B cell (primary cell): ENCODE results near the gene DOCK4. TPM values are rescaled to one million over a fixed set of nuclear protein-coding genes. Genes with fewer than 3 reads are reported as not detected.

Experiments used
- ATAC-seq: fragments of 200-7000 bp; cut with Tn5 transposase; one replicate; pipeline ENCODE4 v1.10.0; 2021; ENCODE audit warnings: low read depth, mild to moderate bottlenecking, moderate number of reproducible peaks, moderate library complexity
- CTCF ChIA-PET: fragments of 350-600 bp; sonication (Branson Sonifier 250); formaldehyde crosslinking; loops from one replicate; lab custom pipeline; 2021; ENCODE audit warnings: antibody characterized with exemption, inconsistent platforms; lab: Charles Lee
- POLR2A ChIA-PET: fragments of 350-600 bp; sonication (Branson Sonifier 250); formaldehyde crosslinking; loops from one replicate; lab custom pipeline; 2021; ENCODE audit warnings: antibody characterized with exemption; lab: Charles Lee
- DNase-seq: peaks from one replicate; pipeline ENCODE4 v3.0.0; 2013
- H2AFZ ChIP-seq: 2 replicates; pipeline ENCODE4 v1.6.1; 2012; ENCODE audit warnings: mild to moderate bottlenecking, low read depth, low read length; ENCODE audit not compliant: insufficient read depth, poor library complexity, severe bottlenecking
- H3K27ac ChIP-seq, 2 donors: 1 replicate in 1 of 2; 2 replicates in 1 of 2; pipeline ENCODE4 v1.5.1; 2012 to 2013; ENCODE audit warnings: low read length in 2 of 2, mild to moderate bottlenecking in 2 of 2, moderate library complexity in 1 of 2
- H3K27me3 ChIP-seq, 4 experiments: fragments of 200-600 bp in 1 of 4; sonication (generic) in 1 of 4; replicated peaks in 1 of 4; 1 replicate in 2 of 4; 2 replicates in 2 of 4; pipeline versions ENCODE4 v1.6.1 to v1.7.0; 2013 to 2016; ENCODE audit warnings: low read length in 3 of 4, mild to moderate bottlenecking in 2 of 4, mixed read lengths in 1 of 4, moderate library complexity in 1 of 4; ENCODE audit not compliant: insufficient read depth in 4 of 4, control insufficient read depth in 3 of 4; ENCODE audit errors: control extremely low read depth in 1 of 4
- H3K36me3 ChIP-seq, 2 experiments: replicated peaks in 1 of 2; 1 replicate in 1 of 2; 2 replicates in 1 of 2; pipeline versions ENCODE4 v1.6.1 to v1.7.1; 2013; ENCODE audit warnings: low read length in 1 of 2; ENCODE audit not compliant: insufficient read depth in 2 of 2, control insufficient read depth in 1 of 2; ENCODE audit errors: control extremely low read depth in 1 of 2, extremely low read depth in 1 of 2
- H3K4me1 ChIP-seq, 2 donors: fragments of 200-600 bp in 1 of 2; sonication (generic) in 1 of 2; 1 replicate in 1 of 2; 2 replicates in 1 of 2; pipeline versions ENCODE4 v1.5.1 to v1.6.1; 2013 to 2017; ENCODE audit warnings: low read length in 2 of 2; ENCODE audit not compliant: control insufficient read depth in 2 of 2, insufficient read depth in 2 of 2
- H3K4me2 ChIP-seq: replicated peaks from 2 replicates; pipeline ENCODE3; 2012; ENCODE audit warnings: mild to moderate bottlenecking, low read depth, low read length; ENCODE audit not compliant: poor library complexity, severe bottlenecking
- H3K4me3 ChIP-seq, 5 experiments: fragments of 200-600 bp in 1 of 5; sonication (generic) in 1 of 5; 1 replicate in 3 of 5; 2 replicates in 2 of 5; pipeline versions ENCODE4 v1.5.1 to v1.7.0; 2011 to 2016; ENCODE audit warnings: low read length in 4 of 5, mild to moderate bottlenecking in 4 of 5, low read depth in 2 of 5, control low read depth in 1 of 5, moderate library complexity in 1 of 5; ENCODE audit not compliant: insufficient read depth in 1 of 5; ENCODE audit errors: control extremely low read depth in 1 of 5, extremely low read depth in 1 of 5
- H3K79me2 ChIP-seq: fragments of 200-600 bp; sonication (generic); one replicate; pipeline ENCODE4 v1.6.0; 2016; ENCODE audit warnings: low read length; ENCODE audit not compliant: control insufficient read depth, insufficient read depth
- H3K9ac ChIP-seq: fragments of 200-600 bp; sonication (generic); 2 replicates; pipeline ENCODE4 v1.6.1; 2017; ENCODE audit warnings: mild to moderate bottlenecking, low read length, moderate library complexity
- H3K9me3 ChIP-seq, 3 donors: one replicate each; pipeline versions ENCODE4 v1.6.1 to v1.7.1; 2013; ENCODE audit warnings: low read length in 2 of 3; ENCODE audit not compliant: control insufficient read depth in 2 of 3, insufficient read depth in 1 of 3; ENCODE audit errors: control extremely low read depth in 1 of 3
- H4K20me1 ChIP-seq: 2 replicates; pipeline ENCODE4 v1.6.0; 2012; ENCODE audit warnings: mild to moderate bottlenecking, low read length; ENCODE audit not compliant: insufficient read depth, control insufficient read depth, poor library complexity, severe bottlenecking
- H3K27ac Mint-ChIP-seq: one replicate; pipeline ENCODE4 v1.8.0; 2021; ENCODE audit warnings: mixed read lengths
- H3K27me3 Mint-ChIP-seq: one replicate; pipeline ENCODE4 v1.8.0; 2021; ENCODE audit warnings: mixed read lengths
- H3K4me1 Mint-ChIP-seq: one replicate; pipeline ENCODE4 v1.8.0; 2021; ENCODE audit warnings: mixed read lengths
- H3K4me3 Mint-ChIP-seq: one replicate; pipeline ENCODE4 v1.8.0; 2021; ENCODE audit warnings: mixed read lengths
- H3K9me3 Mint-ChIP-seq: one replicate; pipeline ENCODE4 v1.8.0; 2022; ENCODE audit warnings: mixed read lengths; ENCODE audit not compliant: insufficient read depth
- CTCF ChIP-seq: fragments of 200-600 bp; IDR thresholded peaks from one replicate; pipeline ENCODE4 v1.8.0; 2022; ENCODE audit warnings: antibody characterized with exemption, mild to moderate bottlenecking
- EZH2 ChIP-seq: IDR thresholded peaks from 2 replicates; pipeline ENCODE4 v1.6.1; 2012; ENCODE audit warnings: borderline replicate concordance, low read depth, mild to moderate bottlenecking, moderate library complexity, low read length; ENCODE audit not compliant: insufficient read depth, poor library complexity, severe bottlenecking
- WGBS: methylation state at CpG from one replicate; pipeline ENCODE4 v1.1.5; 2013; ENCODE audit warnings: missing lambda C conversion rate; ENCODE audit not compliant: insufficient coverage; 5-methylcytosine and 5-hydroxymethylcytosine counted together
- intact Hi-C: fragments of 100-400 bp; cut with micrococcal nuclease; formaldehyde crosslinking; loops from one replicate; pipeline ENCODE4 v1.10.0; 2022
- polyA plus RNA-seq: library from polyadenylated mRNA; depleted of rRNA; stranded (reverse); fragments of >200 nt; gene quantifications from 2 replicates; pipeline ENCODE4 v1.2.3, GENCODE V29; 2012
- total RNA-seq, 2 donors: library from RNA; stranded (reverse); fragments of 120-200 nt in 1 of 2; gene quantifications; 1 replicate in 1 of 2; 2 replicates in 1 of 2; pipeline versions ENCODE4 v1.2.3 to v1.2.4, GENCODE V29; 2013 to 2022

Gene DOCK4
- total and polyA plus RNA-seq, 2 donors (not counting 1 experiment from before 2014, with no cell fraction given): 0.03 to 4.1 TPM

GRCh38 chr7:111952783-111953182 is 253.4 kb downstream of the DOCK4 start:
- DNase-seq (no peak), ATAC-seq (no peak)
- Histone ChIP-seq H3K4me3 (no peak overlapping the region), H4K20me1 (no peaks in the 10 kb centered on the region), H3K27me3 (no peaks in the 10 kb centered on the region), H3K9me3 (no peaks in the 10 kb centered on the region), H3K9ac (no peak overlapping the region), H2AFZ (no peak overlapping the region), H3K79me2 (no peaks in the 10 kb centered on the region), H3K27ac (no peak overlapping the region), H3K4me2 (no peak overlapping the region), H3K4me1 (no peaks in the 10 kb centered on the region), H3K36me3 (no peaks in the 10 kb centered on the region)
- no peak for TF ChIP-seq CTCF
- TF ChIP-seq EZH2: no peak
- Mint-ChIP-seq H3K9me3 (no peaks in the 10 kb centered on the region), H3K4me1 (no peaks in the 10 kb centered on the region), H3K27me3 (no peaks in the 10 kb centered on the region), H3K27ac (no peak overlapping the region), H3K4me3 (no peak overlapping the region)
- CTCF ChIA-PET: interaction anchor here (0.6 kb wide), 1 partner anchor 18 kb away, joined by 3 read pairs; no protein-coding TSS in a partner anchor
- WGBS: 93% methylated on average over 3 of the region's 4 CpGs
- intact Hi-C loops: loop anchor here (2.0 kb wide), 1 partner anchor 462 kb away; no protein-coding TSS in a partner anchor
- POLR2A ChIA-PET: no interaction called here

GRCh38 chr7:111951052-111951451 is 255.1 kb downstream of the DOCK4 start:
- POLR2A ChIA-PET: no interaction called here
- no peak for ATAC-seq
- H3K27me3 ChIP-seq: no peaks in the 10 kb centered on the region

More at GRCh38 chr7:111951052-111951451, 255.1 kb downstream of the DOCK4 start:
- H3K4me3 ChIP-seq: no peak overlapping the region
- no peak for DNase-seq
- Mint-ChIP-seq H3K4me1 (no peaks in the 10 kb centered on the region), H3K27me3 (no peaks in the 10 kb centered on the region), H3K9me3 (no peaks in the 10 kb centered on the region), H3K4me3 (no peak overlapping the region), H3K27ac (no peak overlapping the region)
- H3K4me2 ChIP-seq: no peak overlapping the region
- H3K9ac ChIP-seq: no peak overlapping the region
- no peaks in the 10 kb centered on the region for H4K20me1 ChIP-seq
- no peaks in the 10 kb centered on the region for H3K79me2 ChIP-seq
- no peak overlapping the region for H3K27ac ChIP-seq
- intact Hi-C loops: no loop called here
- H3K4me1 ChIP-seq: no peaks in the 10 kb centered on the region
- peaks cover 0 to 2% (median 0%) of the 10 kb centered on the region in 3 donors for H3K9me3 ChIP-seq
- no peak overlapping the region for H2AFZ ChIP-seq
- no peaks in the 10 kb centered on the region for H3K36me3 ChIP-seq
- no peak for TF ChIP-seq EZH2
- no peak for TF ChIP-seq CTCF
- CTCF ChIA-PET: no interaction called here
